Liver (tissue), 9 donors: Measurements from ENCODE around the gene GAS7. TPM values are rescaled to one million over a fixed set of nuclear protein-coding genes. Genes with fewer than 3 reads are reported as not detected.

Source experiments
- DNase-seq: peaks from one replicate; pipeline ENCODE4 v3.0.0-alpha.2; 2017; ENCODE audit warnings: low spot score
- H3K27ac ChIP-seq, 2 donors: one replicate each; pipeline ENCODE4 v1.7.0; 2013; ENCODE audit warnings: inconsistent platforms in 2 of 2, low read length in 2 of 2, control low read depth in 1 of 2, low read depth in 1 of 2, mild to moderate bottlenecking in 1 of 2
- H3K27me3 ChIP-seq, 4 donors: one replicate each; pipeline versions ENCODE4 v1.6.1 to v1.7.0; 2013; ENCODE audit warnings: low read length in 3 of 4, inconsistent platforms in 1 of 4, mild to moderate bottlenecking in 1 of 4, moderate library complexity in 1 of 4; ENCODE audit not compliant: control insufficient read depth in 4 of 4, insufficient read depth in 4 of 4
- H3K36me3 ChIP-seq, 4 donors: one replicate each; pipeline versions ENCODE4 v1.6.1 to v1.7.0; 2013; ENCODE audit warnings: low read length in 3 of 4, mild to moderate bottlenecking in 3 of 4, low read depth in 1 of 4, moderate library complexity in 1 of 4; ENCODE audit not compliant: control insufficient read depth in 4 of 4, insufficient read depth in 3 of 4
- H3K4me1 ChIP-seq, 4 donors: one replicate each; pipeline versions ENCODE4 v1.6.1 to v1.7.0; 2013; ENCODE audit warnings: low read length in 3 of 4, mild to moderate bottlenecking in 3 of 4, moderate library complexity in 1 of 4; ENCODE audit not compliant: control insufficient read depth in 4 of 4, insufficient read depth in 4 of 4
- H3K4me3 ChIP-seq, 3 donors: one replicate each; pipeline versions ENCODE4 v1.6.1 to v1.7.0; 2013; ENCODE audit warnings: low read length in 3 of 3, control low read depth in 1 of 3, low read depth in 1 of 3, mild to moderate bottlenecking in 1 of 3
- H3K9ac ChIP-seq, 2 donors: one replicate each; pipeline ENCODE4 v1.7.0; 2013; ENCODE audit warnings: low read length in 2 of 2, mild to moderate bottlenecking in 2 of 2, moderate library complexity in 2 of 2, control low read depth in 1 of 2, low read depth in 1 of 2
- H3K9me3 ChIP-seq, 4 donors: one replicate each; pipeline versions ENCODE4 v1.6.1 to v1.7.0; 2013; ENCODE audit warnings: low read length in 3 of 4; ENCODE audit not compliant: control insufficient read depth in 4 of 4
- ATF3 ChIP-seq: IDR thresholded peaks from 2 replicates; pipeline ENCODE4 v1.6.1; 2016; ENCODE audit warnings: antibody characterized with exemption
- CTCF ChIP-seq: fragments of 150-350 bp; IDR thresholded peaks from 2 replicates; pipeline ENCODE4 v1.5.1; 2017; ENCODE audit warnings: improper control_type of control experiment, low read depth, low read length; ENCODE audit not compliant: missing input control
- EGR1 ChIP-seq, 2 donors: IDR thresholded peaks; 2 replicates each; pipeline ENCODE4 v1.6.1; 2016 to 2018; ENCODE audit warnings: antibody characterized with exemption in 2 of 2, low read depth in 2 of 2
- FOXA1 ChIP-seq: IDR thresholded peaks from 2 replicates; pipeline ENCODE4 v1.6.1; 2016; ENCODE audit warnings: antibody characterized with exemption
- FOXA2 ChIP-seq: IDR thresholded peaks from 2 replicates; pipeline ENCODE4 v1.6.1; 2016; ENCODE audit warnings: antibody characterized with exemption
- GABPA ChIP-seq, 2 donors: IDR thresholded peaks in 1 of 2; conservative IDR thresholded peaks in 1 of 2; 2 replicates each; pipeline ENCODE4 v1.6.1; 2016; ENCODE audit warnings: antibody characterized with exemption in 2 of 2, mild to moderate bottlenecking in 1 of 2, moderate library complexity in 1 of 2
- HNF4A ChIP-seq, 2 donors: conservative IDR thresholded peaks; 2 replicates each; pipeline ENCODE4 v1.6.1; 2016; ENCODE audit warnings: antibody characterized with exemption in 2 of 2, mild to moderate bottlenecking in 2 of 2
- HNF4G ChIP-seq: IDR thresholded peaks from 2 replicates; pipeline ENCODE4 v1.6.1; 2016; ENCODE audit warnings: antibody characterized with exemption
- JUND ChIP-seq, 2 donors: IDR thresholded peaks; 2 replicates each; pipeline ENCODE4 v1.6.1; 2016; ENCODE audit warnings: antibody characterized with exemption in 2 of 2
- MAX ChIP-seq: IDR thresholded peaks from 2 replicates; pipeline ENCODE4 v1.6.1; 2016; ENCODE audit warnings: antibody characterized with exemption
- NR2F2 ChIP-seq: IDR thresholded peaks from 2 replicates; pipeline ENCODE4 v1.6.1; 2016; ENCODE audit warnings: antibody characterized with exemption
- RAD21 ChIP-seq, 2 donors: IDR thresholded peaks; 2 replicates each; pipeline ENCODE4 v1.6.1; 2016; ENCODE audit warnings: antibody characterized with exemption in 2 of 2, mild to moderate bottlenecking in 2 of 2
- REST ChIP-seq: IDR thresholded peaks from 2 replicates; pipeline ENCODE4 v1.6.1; 2016; ENCODE audit warnings: antibody characterized with exemption, mild to moderate bottlenecking
- RXRA ChIP-seq, 2 donors: IDR thresholded peaks; 2 replicates each; pipeline ENCODE4 v1.6.1; 2017 to 2018; ENCODE audit warnings: antibody characterized with exemption in 2 of 2, mild to moderate bottlenecking in 1 of 2
- SP1 ChIP-seq: IDR thresholded peaks from 2 replicates; pipeline ENCODE4 v1.6.1; 2018; ENCODE audit warnings: antibody characterized with exemption, mild to moderate bottlenecking
- TAF1 ChIP-seq: conservative IDR thresholded peaks from 2 replicates; pipeline ENCODE4 v1.6.1; 2016; ENCODE audit warnings: antibody characterized with exemption, mild to moderate bottlenecking
- YY1 ChIP-seq: IDR thresholded peaks from 2 replicates; pipeline ENCODE4 v1.6.1; 2016; ENCODE audit warnings: antibody characterized with exemption, mild to moderate bottlenecking
- ZBTB33 ChIP-seq: IDR thresholded peaks from 2 replicates; pipeline ENCODE4 v1.6.1; 2016; ENCODE audit warnings: antibody characterized with exemption
- WGBS: extraction: QIAGEN DNeasy Blood & Tissue Kit; methylation state at CpG from one replicate; pipeline ENCODE4 v1.1.7; 2013; 5-methylcytosine and 5-hydroxymethylcytosine counted together
- polyA plus RNA-seq, 2 donors: library from polyadenylated mRNA; stranded (reverse) in 1 of 2; unstranded in 1 of 2; fragments of 200-250 nt in 1 of 2; fragments of >200 nt in 1 of 2; fragmentation: Nextera tagmentation in 1 of 2; extraction: Ambion mirVana in 1 of 2; gene quantifications; one replicate each; pipeline versions ENCODE4 v1.2.1 to v1.2.3, GENCODE V29; 2013 to 2015
- total RNA-seq, 2 donors: library from RNA; depleted of rRNA; stranded (reverse); fragments of >200 nt; gene quantifications; one replicate each; pipeline ENCODE4 v1.2.3, GENCODE V29; 2014
- donor health status: healthy.
- donor health status: healthy.
- donor health status: healthy.
- donor health status: healthy.
- donor health status: healthy.

Gene GAS7
- total and polyA plus RNA-seq, 4 donors = 0.79 to 6.1 (median 2.5) TPM

GRCh38 chr17:10053782-10054540 is 144.4 kb downstream of the GAS7 start:
- 74% methylated on average over 12 of the region's 12 CpGs for WGBS
- no peaks in the 10 kb centered on the region for H3K27me3 ChIP-seq
- H3K9ac ChIP-seq = no peak overlapping the region
- no peaks in the 10 kb centered on the region for H3K36me3 ChIP-seq
- H3K27ac ChIP-seq = no peak overlapping the region
- DNase-seq = no peak
- H3K4me1 ChIP-seq = no peaks in the 10 kb centered on the region
- no peak overlapping the region for H3K4me3 ChIP-seq
- no peaks in the 10 kb centered on the region for H3K9me3 ChIP-seq
- TF ChIP-seq JUND (IDR thresholded peaks at IDR 0.05) (no peak), YY1 (no peak), HNF4A (conservative IDR thresholded peaks at IDR 0.05) (no peak), HNF4G (no peak), GABPA (IDR thresholded peaks at IDR 0.05 in 1 of 2, conservative IDR thresholded peaks at IDR 0.05 in 1 of 2) (no peak), MAX (no peak), FOXA1 (no peak), ATF3 (no peak), ZBTB33 (no peak), SP1 (no peak), CTCF (no peak), NR2F2 (no peak), FOXA2 (no peak), RAD21 (IDR thresholded peaks at IDR 0.05) (no peak), RXRA (IDR thresholded peaks at IDR 0.05) (no peak), EGR1 (IDR thresholded peaks at IDR 0.05; ENCODE audit: low read depth in 2 of 2) (no peak), TAF1 (no peak), REST (no peak)
